Endothelial cell of umbilical vein (primary cell): ENCODE data around the gene TTLL11.

Experiments used
- CTCF ChIP-seq, 2 donors: IDR thresholded peaks; 1 replicate in 1 of 2; 2 replicates in 1 of 2; pipeline ENCODE4 v1.5.1; 2011; ENCODE audit warnings: low read length in 2 of 2, mild to moderate bottlenecking in 2 of 2, moderate library complexity in 2 of 2, control low read depth in 1 of 2, inconsistent platforms in 1 of 2, low read depth in 1 of 2; ENCODE audit not compliant: insufficient read depth in 1 of 2; ENCODE audit errors: extremely low read depth in 1 of 2
- POLR2A ChIP-seq: IDR thresholded peaks from 2 replicates; pipeline ENCODE4 v1.6.1; 2012; ENCODE audit warnings: low read depth, mild to moderate bottlenecking, control low read depth, low read length

- TF ChIP-seq CTCF (IDR thresholded peaks at IDR 0.05; ENCODE audit: extremely low read depth in 1 of 2, insufficient read depth in 1 of 2, low read depth in 1 of 2, low read length in 2 of 2) (no peak), POLR2A (no peak)
Measured at GRCh38 chr9:121810489-121810888, 282.6 kb downstream of the TTLL11 start.
